Measurements from ENCODE around the gene UNG. TPM values are rescaled to one million over a fixed set of nuclear protein-coding genes. Genes with fewer than 3 reads are reported as not detected.

UNG gene
- total RNA-seq, 1 donor from 2014 or later = 20.5 TPM

DNA sequence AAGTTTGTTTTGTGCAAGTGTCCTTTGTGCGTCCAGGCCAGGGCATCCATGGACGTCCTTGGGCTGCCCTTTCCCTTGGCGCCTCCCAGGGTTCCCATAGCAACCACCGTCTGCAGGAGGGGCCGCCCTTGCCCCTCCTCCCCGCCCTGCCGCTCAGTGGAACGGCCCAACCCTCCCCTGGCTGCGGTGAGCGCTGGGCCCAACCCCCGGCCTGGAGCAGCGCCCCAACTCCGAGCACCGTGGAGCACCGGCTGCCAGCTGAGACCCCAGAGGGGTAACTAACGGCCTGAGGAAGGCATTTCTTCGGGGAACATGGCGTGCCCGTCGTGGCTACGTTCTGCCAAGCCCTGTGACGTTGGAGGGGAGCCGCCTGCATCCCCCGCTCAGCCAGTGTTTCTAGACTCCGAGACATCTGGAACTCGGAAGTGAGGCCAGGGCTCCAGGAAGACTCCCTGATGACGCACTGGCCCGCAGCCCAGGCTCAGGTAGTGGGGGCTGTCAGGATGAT is 13.6 kb downstream of the UNG start:
- Histone ChIP-seq H3K27me3 (ENCODE audit: low read depth) (no peaks in the 10 kb centered on the region), H3K27ac (peak overlapping the region; percentile 95), H3K36me3 (peaks cover 27% of the 10 kb centered on the region), H3K9me3 (no peaks in the 10 kb centered on the region), H3K4me1 (peaks cover 50% of the 10 kb centered on the region), H3K4me3 (peak overlapping the region; percentile 66)
- peak; percentile 96 to 97 for ATAC-seq
- TF ChIP-seq, protein P1, sequence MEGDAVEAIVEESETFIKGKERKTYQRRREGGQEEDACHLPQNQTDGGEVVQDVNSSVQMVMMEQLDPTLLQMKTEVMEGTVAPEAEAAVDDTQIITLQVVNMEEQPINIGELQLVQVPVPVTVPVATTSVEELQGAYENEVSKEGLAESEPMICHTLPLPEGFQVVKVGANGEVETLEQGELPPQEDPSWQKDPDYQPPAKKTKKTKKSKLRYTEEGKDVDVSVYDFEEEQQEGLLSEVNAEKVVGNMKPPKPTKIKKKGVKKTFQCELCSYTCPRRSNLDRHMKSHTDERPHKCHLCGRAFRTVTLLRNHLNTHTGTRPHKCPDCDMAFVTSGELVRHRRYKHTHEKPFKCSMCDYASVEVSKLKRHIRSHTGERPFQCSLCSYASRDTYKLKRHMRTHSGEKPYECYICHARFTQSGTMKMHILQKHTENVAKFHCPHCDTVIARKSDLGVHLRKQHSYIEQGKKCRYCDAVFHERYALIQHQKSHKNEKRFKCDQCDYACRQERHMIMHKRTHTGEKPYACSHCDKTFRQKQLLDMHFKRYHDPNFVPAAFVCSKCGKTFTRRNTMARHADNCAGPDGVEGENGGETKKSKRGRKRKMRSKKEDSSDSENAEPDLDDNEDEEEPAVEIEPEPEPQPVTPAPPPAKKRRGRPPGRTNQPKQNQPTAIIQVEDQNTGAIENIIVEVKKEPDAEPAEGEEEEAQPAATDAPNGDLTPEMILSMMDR (IDR thresholded peaks at IDR 0.05) = no peak
- DNase-seq = peak; percentile 90
- intact Hi-C loops (cut with DNase I) = no loop called here

GRCh38 chr12:109112720-109113465 is 15.5 kb downstream of the UNG start:
- TF ChIP-seq, protein P1 (IDR thresholded peaks at IDR 0.05) = no peak
- H3K4me3 ChIP-seq = no peak overlapping the region
- peaks cover 68% of the 10 kb centered on the region for H3K4me1 ChIP-seq
- no peaks in the 10 kb centered on the region for H3K9me3 ChIP-seq
- H3K27me3 ChIP-seq (ENCODE audit: low read depth) = no peaks in the 10 kb centered on the region
- no peak for DNase-seq
- peak overlapping the region; percentile 14 for H3K27ac ChIP-seq
- peaks cover 12% of the 10 kb centered on the region for H3K36me3 ChIP-seq
- intact Hi-C loops (cut with DNase I) = no loop called here
- no peak for ATAC-seq

GRCh38 chr12:109113661-109114321 is 16.4 kb downstream of the UNG start:
- H3K4me1 ChIP-seq = peaks cover 72% of the 10 kb centered on the region

GRCh38 chr12:109114644-109115043 is 17.2 kb downstream of the UNG start:
- H3K27ac ChIP-seq = peak overlapping the region; percentile 39
- H3K36me3 ChIP-seq = no peaks in the 10 kb centered on the region
- no peak for DNase-seq
- no peak overlapping the region for H3K4me3 ChIP-seq
- peaks cover 75% of the 10 kb centered on the region for H3K4me1 ChIP-seq
- H3K27me3 ChIP-seq (ENCODE audit: low read depth) = no peaks in the 10 kb centered on the region
- ATAC-seq = no peak
- intact Hi-C loops (cut with DNase I) = no loop called here
- H3K9me3 ChIP-seq = no peaks in the 10 kb centered on the region
- TF ChIP-seq, protein P1 (IDR thresholded peaks at IDR 0.05) = no peak

More at GRCh38 chr12:109113661-109114321, 16.4 kb downstream of the UNG start:
- ATAC-seq (no peak), DNase-seq (no peak)
- Histone ChIP-seq H3K27me3 (ENCODE audit: low read depth) (no peaks in the 10 kb centered on the region), H3K27ac (peak overlapping the region; percentile 39), H3K36me3 (peaks cover 5% of the 10 kb centered on the region), H3K4me3 (no peak overlapping the region), H3K9me3 (no peaks in the 10 kb centered on the region)
- TF ChIP-seq, protein P1 (IDR thresholded peaks at IDR 0.05) = no peak
- intact Hi-C loops (cut with DNase I) = no loop called here

DNA sequence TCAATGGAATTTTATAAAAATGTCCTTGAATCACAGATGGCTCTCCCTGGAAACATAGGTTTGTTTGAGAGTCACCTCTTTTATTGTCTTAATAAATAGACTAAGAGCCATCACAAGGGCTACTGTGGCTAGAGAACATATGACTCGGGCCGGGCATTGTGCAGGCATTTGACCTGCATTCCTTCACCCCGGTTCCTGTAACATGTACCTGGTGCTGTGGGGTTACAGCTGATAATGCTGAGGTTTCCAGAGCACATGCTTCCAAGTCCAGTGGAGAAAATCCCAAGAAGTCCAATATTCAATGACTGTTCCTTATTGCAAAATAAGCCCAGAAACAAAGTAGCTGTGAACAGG is 18.0 kb downstream of the UNG start:
- H3K4me1 ChIP-seq = peaks cover 73% of the 10 kb centered on the region
- DNase-seq (no peak), ATAC-seq (no peak)
- H3K27me3 ChIP-seq (ENCODE audit: low read depth) = no peaks in the 10 kb centered on the region
- H3K4me3 ChIP-seq = no peak overlapping the region
- no peaks in the 10 kb centered on the region for H3K9me3 ChIP-seq
- no peaks in the 10 kb centered on the region for H3K36me3 ChIP-seq
- peak overlapping the region; percentile 71 for H3K27ac ChIP-seq
- TF ChIP-seq, protein P1 (IDR thresholded peaks at IDR 0.05) = no peak
- intact Hi-C loops (cut with DNase I) = no loop called here

Data from lower lobe of right lung (tissue), 2 donors.